ENCODE data around the gene CPSF6.

The CPSF6 gene

DNA sequence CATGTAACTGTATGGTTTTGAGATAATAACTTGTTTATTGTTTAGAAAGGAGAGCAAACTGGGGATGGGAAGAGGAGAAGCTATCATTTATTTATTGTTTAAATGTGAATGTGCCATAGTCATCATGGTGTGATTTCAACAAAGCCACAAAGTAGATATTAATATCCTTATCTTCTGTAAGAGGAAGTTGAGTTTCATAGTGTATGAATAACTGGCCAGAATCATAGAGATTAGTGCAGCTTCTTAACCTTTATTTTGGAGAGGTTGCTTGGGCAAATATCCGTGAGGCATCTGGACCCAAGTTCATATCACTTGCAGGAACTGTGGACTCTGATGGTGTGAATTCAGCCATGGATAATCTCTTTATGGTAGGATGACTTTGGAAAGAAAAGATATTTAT, 82.0 kb downstream of the CPSF6 start:
- no peak for DNase-seq (ENCODE audit: low spot score)

Measured in Ammon's horn (tissue), 1 donor.